Ovary (tissue), 3 donors: Measurements from ENCODE around the gene TMEM145.
A peak's percentile ranks its signal among the peaks of the same experiment; 100 is the strongest.

Experiments used
- CTCF ChIP-seq, 3 donors: fragments of 450-650 bp in 2 of 3; fragments of 200-600 bp in 1 of 3; IDR thresholded peaks; one replicate each; pipeline versions ENCODE4 v1.5.1 to v1.8.0; 2016 to 2022; ENCODE audit warnings: antibody characterized with exemption in 3 of 3, mild to moderate bottlenecking in 1 of 3
- EP300 ChIP-seq: sonication (generic); formaldehyde crosslinking; IDR thresholded peaks from one replicate; pipeline ENCODE4 v1.6.1; 2017; ENCODE audit warnings: antibody characterized with exemption
- donor health status: DM: no; HTN: no; CAD: no.

GRCh38 chr19:42281146-42281826, 31.8 kb upstream of the TMEM145 start:
- TF ChIP-seq CTCF (IDR thresholded peaks at IDR 0.05) (peak in 1 of 3 donors; percentile 10), EP300 (no peak)
